Body of pancreas (tissue), 4 donors: ENCODE results near the gene VWDE.
"Not testable (repeated sequence)": the region's sequence is repeated elsewhere in the genome, so short reads cannot be mapped to it uniquely, and the experiment has no call there.

ENCODE experiments used
- POLR2A ChIP-seq, 3 donors: fragments of 450-650 bp; IDR thresholded peaks; one replicate each; pipeline ENCODE4 v1.6.1; 2016; ENCODE audit warnings: antibody characterized with exemption in 3 of 3, mild to moderate bottlenecking in 2 of 3
- TF ChIP-seq, protein P1 (sequence below), 7 experiments: fragments of 450-650 bp in 4 of 7; fragments of 200-600 bp in 3 of 7; sonication (generic) in 3 of 7; IDR thresholded peaks; one replicate each; pipeline ENCODE4 v1.5.1; 2016 to 2019; ENCODE audit warnings: antibody characterized with exemption in 7 of 7

GRCh38 chr7:12396670-12397069 is 7.0 kb downstream of the VWDE start:
- not testable (repeated sequence) for TF ChIP-seq POLR2A (IDR thresholded peaks at IDR 0.05)
- TF ChIP-seq, protein P1, sequence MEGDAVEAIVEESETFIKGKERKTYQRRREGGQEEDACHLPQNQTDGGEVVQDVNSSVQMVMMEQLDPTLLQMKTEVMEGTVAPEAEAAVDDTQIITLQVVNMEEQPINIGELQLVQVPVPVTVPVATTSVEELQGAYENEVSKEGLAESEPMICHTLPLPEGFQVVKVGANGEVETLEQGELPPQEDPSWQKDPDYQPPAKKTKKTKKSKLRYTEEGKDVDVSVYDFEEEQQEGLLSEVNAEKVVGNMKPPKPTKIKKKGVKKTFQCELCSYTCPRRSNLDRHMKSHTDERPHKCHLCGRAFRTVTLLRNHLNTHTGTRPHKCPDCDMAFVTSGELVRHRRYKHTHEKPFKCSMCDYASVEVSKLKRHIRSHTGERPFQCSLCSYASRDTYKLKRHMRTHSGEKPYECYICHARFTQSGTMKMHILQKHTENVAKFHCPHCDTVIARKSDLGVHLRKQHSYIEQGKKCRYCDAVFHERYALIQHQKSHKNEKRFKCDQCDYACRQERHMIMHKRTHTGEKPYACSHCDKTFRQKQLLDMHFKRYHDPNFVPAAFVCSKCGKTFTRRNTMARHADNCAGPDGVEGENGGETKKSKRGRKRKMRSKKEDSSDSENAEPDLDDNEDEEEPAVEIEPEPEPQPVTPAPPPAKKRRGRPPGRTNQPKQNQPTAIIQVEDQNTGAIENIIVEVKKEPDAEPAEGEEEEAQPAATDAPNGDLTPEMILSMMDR (IDR thresholded peaks at IDR 0.05), result not testable (repeated sequence)
